ENCODE measurements around the gene RAD54L2.
"Not testable (repeated sequence)": the region's sequence is repeated elsewhere in the genome, so short reads cannot be mapped to it uniquely, and the experiment has no call there.

The RAD54L2 gene

GRCh38 chr3:51538459-51539290, at the start of gene RAD54L2:
TSS of gene RAD54L2 (plus strand) at chr3:51538719. CDS start at chr3:51590421, 51,702 bp downstream.
- peak; percentile 65 to 68 for DNase-seq (ENCODE audit: low read depth in 2 of 2)

GRCh38 chr3:51498876-51499738, 39.4 kb upstream of the RAD54L2 start:
- peak; percentile 84 to 87 for DNase-seq (ENCODE audit: low read depth in 2 of 2)

GRCh38 chr3:51500632-51501131, 37.8 kb upstream of the RAD54L2 start:
- no peak for DNase-seq (ENCODE audit: low read depth in 2 of 2)

GRCh38 chr3:51501833-51502561, 36.5 kb upstream of the RAD54L2 start:
- DNase-seq (ENCODE audit: low read depth in 2 of 2): peak; percentile 36 to 47

GRCh38 chr3:51502562-51502910, 36.0 kb upstream of the RAD54L2 start:
- no peak for DNase-seq (ENCODE audit: low read depth in 2 of 2)

GRCh38 chr3:51503007-51503406, 35.5 kb upstream of the RAD54L2 start:
- DNase-seq (ENCODE audit: low read depth in 2 of 2): no peak

GRCh38 chr3:51508255-51508654, 30.3 kb upstream of the RAD54L2 start:
- no peak for DNase-seq (ENCODE audit: low read depth in 2 of 2)

GRCh38 chr3:51510996-51511395, 27.5 kb upstream of the RAD54L2 start:
- no peak for DNase-seq (ENCODE audit: low read depth in 2 of 2)

GRCh38 chr3:51514210-51514609, 24.3 kb upstream of the RAD54L2 start:
- DNase-seq (ENCODE audit: low read depth in 2 of 2): no peak

GRCh38 chr3:51519848-51520247, 18.7 kb upstream of the RAD54L2 start:
- no peak for DNase-seq (ENCODE audit: low read depth in 2 of 2)

- DNase-seq (ENCODE audit: low read depth in 2 of 2): not testable (repeated sequence)
Observed at GRCh38 chr3:51520906-51521730, 17.4 kb upstream of the RAD54L2 start.

- no peak for DNase-seq (ENCODE audit: low read depth in 2 of 2)
Observed at GRCh38 chr3:51522273-51522962, 16.1 kb upstream of the RAD54L2 start.

- DNase-seq (ENCODE audit: low read depth in 2 of 2): not testable (repeated sequence)
Observed at GRCh38 chr3:51524874-51525273, 13.6 kb upstream of the RAD54L2 start.

- DNase-seq (ENCODE audit: low read depth in 2 of 2): no peak
Observed at GRCh38 chr3:51530485-51530884, 8.0 kb upstream of the RAD54L2 start.

GRCh38 chr3:51535146-51536019, 3.1 kb upstream of the RAD54L2 start:
- DNase-seq (ENCODE audit: low read depth in 2 of 2): no peak

GRCh38 chr3:51537631-51538030, 888 bp upstream of the RAD54L2 start:
- DNase-seq (ENCODE audit: low read depth in 2 of 2): not testable (repeated sequence)

GRCh38 chr3:51538115-51538458, 432 bp upstream of the RAD54L2 start:
- no peak for DNase-seq (ENCODE audit: low read depth in 2 of 2)

GRCh38 chr3:51539291-51539941, 897 bp downstream of the RAD54L2 start:
- DNase-seq (ENCODE audit: low read depth in 2 of 2): no peak

- DNase-seq (ENCODE audit: low read depth in 2 of 2): not testable (repeated sequence)
Observed at GRCh38 chr3:51542596-51542995, 4.1 kb downstream of the RAD54L2 start.

Data from fibroblast of skin of left quadriceps (primary cell).